NCI-H2196 treated with DMSO at 0.1 percent for 48 hours (cell line): ENCODE data around the gene CDC42EP4.
"Not testable (repeated sequence)": the region's sequence is repeated elsewhere in the genome, so short reads cannot be mapped to it uniquely, and the experiment has no call there.

Source experiments
- DNase-seq: peaks from one replicate; lab custom pipeline; 2025; ENCODE audit not compliant: unreplicated experiment; lab: John Stamatoyannopoulos, UW

Gene CDC42EP4

GRCh38 chr17:73320601-73321264 lies 8.9 kb upstream of the CDC42EP4 start:
- no peak for DNase-seq

GRCh38 chr17:73319766-73320165 lies 8.0 kb upstream of the CDC42EP4 start:
- DNase-seq, result no peak

GRCh38 chr17:73318836-73319235 lies 7.0 kb upstream of the CDC42EP4 start:
- DNase-seq, result no peak

GRCh38 chr17:73318427-73318813 lies 6.6 kb upstream of the CDC42EP4 start:
- DNase-seq, result no peak

- no peak for DNase-seq
Measured at GRCh38 chr17:73317513-73318426, 6.0 kb upstream of the CDC42EP4 start.

GRCh38 chr17:73316919-73317505 lies 5.2 kb upstream of the CDC42EP4 start:
- no peak for DNase-seq

- no peak for DNase-seq
Measured at GRCh38 chr17:73315471-73315870, 3.7 kb upstream of the CDC42EP4 start.

- no peak for DNase-seq
Measured at GRCh38 chr17:73313526-73314127, 1.8 kb upstream of the CDC42EP4 start.

GRCh38 chr17:73312887-73313286 lies 1.1 kb upstream of the CDC42EP4 start:
- DNase-seq, result not testable (repeated sequence)

- no peak for DNase-seq
Measured at GRCh38 chr17:73311428-73311780, 397 bp downstream of the CDC42EP4 start.

GRCh38 chr17:73309727-73310596 lies 1.8 kb downstream of the CDC42EP4 start:
- no peak for DNase-seq

GRCh38 chr17:73308959-73309358 lies 2.8 kb downstream of the CDC42EP4 start:
- DNase-seq, result not testable (repeated sequence)

- DNase-seq, result peak; percentile 43
Measured at GRCh38 chr17:73308017-73308823, 3.6 kb downstream of the CDC42EP4 start.

GRCh38 chr17:73307130-73307529 lies 4.7 kb downstream of the CDC42EP4 start:
- DNase-seq, result peak; percentile 21

GRCh38 chr17:73305845-73306836 lies 5.7 kb downstream of the CDC42EP4 start:
- no peak for DNase-seq

- peak; percentile 39 for DNase-seq
Measured at GRCh38 chr17:73304971-73305812, 6.6 kb downstream of the CDC42EP4 start.

GRCh38 chr17:73304438-73304837 lies 7.4 kb downstream of the CDC42EP4 start:
- no peak for DNase-seq

- no peak for DNase-seq
Measured at GRCh38 chr17:73302189-73302588, 9.6 kb downstream of the CDC42EP4 start.
